ENCODE data around the gene CDH1.
"Not testable (repeated sequence)": the region's sequence is repeated elsewhere in the genome, so short reads cannot be mapped to it uniquely, and the experiment has no call there.

The CDH1 gene

GRCh38 chr16:68782198-68783174 is 45.4 kb downstream of the CDH1 start:
- H3K4me3 ChIP-seq (ENCODE audit: low read depth, low read length), result no peak overlapping the region
- TF ChIP-seq CTCF (IDR thresholded peaks at IDR 0.05; ENCODE audit: low read depth, low read length), result no peak

- H3K4me3 ChIP-seq (ENCODE audit: low read depth, low read length), result no peak overlapping the region
- no peak for TF ChIP-seq CTCF (IDR thresholded peaks at IDR 0.05; ENCODE audit: low read depth, low read length)
Measured at GRCh38 chr16:68784226-68784625, 47.1 kb downstream of the CDH1 start.

- no peak for TF ChIP-seq CTCF (IDR thresholded peaks at IDR 0.05; ENCODE audit: low read depth, low read length)
- H3K4me3 ChIP-seq (ENCODE audit: low read depth, low read length), result no peak overlapping the region
Measured at GRCh38 chr16:68784721-68785120, 47.6 kb downstream of the CDH1 start.

- no peak for TF ChIP-seq CTCF (IDR thresholded peaks at IDR 0.05; ENCODE audit: low read depth, low read length)
- H3K4me3 ChIP-seq (ENCODE audit: low read depth, low read length), result no peak overlapping the region
Measured at GRCh38 chr16:68785715-68786114, 48.6 kb downstream of the CDH1 start.

GRCh38 chr16:68786685-68787418 is 49.8 kb downstream of the CDH1 start:
- no peak for TF ChIP-seq CTCF (IDR thresholded peaks at IDR 0.05; ENCODE audit: low read depth, low read length)
- no peak overlapping the region for H3K4me3 ChIP-seq (ENCODE audit: low read depth, low read length)

GRCh38 chr16:68787419-68787807 is 50.3 kb downstream of the CDH1 start:
- not testable (repeated sequence) for H3K4me3 ChIP-seq (ENCODE audit: low read depth, low read length)

- TF ChIP-seq CTCF (IDR thresholded peaks at IDR 0.05; ENCODE audit: low read depth, low read length), result no peak
- no peak overlapping the region for H3K4me3 ChIP-seq (ENCODE audit: low read depth, low read length)
Measured at GRCh38 chr16:68790130-68790761, 53.2 kb downstream of the CDH1 start.
